MCF 10A (cell line): Measurements from ENCODE around the gene TDP2. TPM values are rescaled to one million over a fixed set of nuclear protein-coding genes. Genes with fewer than 3 reads are reported as not detected.

ENCODE experiments used
- BruUV-seq: library from RNA; stranded (reverse); fragments of 400-500 nt; replicated peaks from 2 replicates; lab custom pipeline; 2021; lab: Mats Ljungman, UMichigan
- CTCF ChIA-PET: fragments of 300-600 bp; sonication (Branson Sonifier 250); formaldehyde crosslinking; extraction: SDS; loops from one replicate; lab custom pipeline; 2021; ENCODE audit warnings: antibody characterized with exemption, inconsistent platforms; lab: Yijun Ruan, JAX
- POLR2A ChIA-PET: fragments of 300-600, 350-650 bp; sonication (Branson Sonifier 250); formaldehyde crosslinking; extraction: SDS; loops from one replicate; lab custom pipeline; 2020; ENCODE audit warnings: antibody characterized with exemption, inconsistent platforms; lab: Yijun Ruan, JAX
- DNase-seq: peaks from one replicate; pipeline ENCODE4 v3.0.0-alpha.2; 2018; ENCODE audit not compliant: unreplicated experiment
- H3K27ac Mint-ChIP-seq: one replicate; pipeline ENCODE4 v1.8.0; 2022; ENCODE audit warnings: mild to moderate bottlenecking, low read depth, mixed read lengths; ENCODE audit not compliant: unreplicated experiment
- H3K27me3 Mint-ChIP-seq: one replicate; pipeline ENCODE4 v1.8.0; 2022; ENCODE audit warnings: mixed read lengths; ENCODE audit not compliant: insufficient read depth, unreplicated experiment
- H3K36me3 Mint-ChIP-seq: one replicate; pipeline ENCODE4 v1.8.0; 2022; ENCODE audit warnings: mild to moderate bottlenecking, moderate library complexity, mixed read lengths; ENCODE audit not compliant: insufficient read depth, unreplicated experiment
- H3K4me1 Mint-ChIP-seq: one replicate; pipeline ENCODE4 v1.8.0; 2022; ENCODE audit warnings: mixed read lengths; ENCODE audit not compliant: insufficient read depth, unreplicated experiment
- H3K4me3 Mint-ChIP-seq: one replicate; pipeline ENCODE4 v1.8.0; 2022; ENCODE audit warnings: mild to moderate bottlenecking, moderate library complexity, mixed read lengths; ENCODE audit not compliant: unreplicated experiment
- H3K9me3 Mint-ChIP-seq: one replicate; pipeline ENCODE4 v1.8.0; 2022; ENCODE audit warnings: mixed read lengths; ENCODE audit not compliant: unreplicated experiment
- intact Hi-C: fragments of 100-400 bp; cut with micrococcal nuclease; formaldehyde crosslinking; loops from 2 replicates; pipeline ENCODE4 v1.14.1; 2022
- total RNA-seq: library from RNA; stranded (reverse); gene quantifications from 2 replicates; pipeline ENCODE4 v1.2.3, GENCODE V29; 2022
- TF ChIP-seq, protein P1 (sequence below): fragments of 200-600 bp; IDR thresholded peaks from one replicate; pipeline ENCODE4 v1.8.0; 2022; ENCODE audit warnings: antibody characterized with exemption, mild to moderate bottlenecking; ENCODE audit not compliant: unreplicated experiment

TDP2 gene
- total RNA-seq, 1 experiment from 2014 or later: 28.2 TPM

DNA sequence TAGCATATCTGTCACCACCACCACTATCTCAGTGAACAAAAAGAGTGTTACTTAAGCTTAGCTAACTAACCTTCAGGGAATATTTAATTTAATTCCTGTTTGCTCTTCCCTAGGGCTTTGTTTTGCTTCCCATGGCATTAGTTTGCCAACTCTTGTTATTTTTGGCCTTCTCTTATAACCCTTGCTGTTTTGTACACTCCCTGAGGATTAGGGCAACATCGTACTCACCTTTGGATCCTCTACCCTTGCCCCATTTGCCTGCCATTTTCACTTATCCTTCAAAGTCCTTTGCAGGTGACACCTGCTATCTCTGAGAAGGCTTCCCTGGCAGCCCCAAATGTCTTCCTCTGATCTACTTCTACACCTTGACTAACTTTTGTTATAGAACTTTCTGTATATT is 23.9 kb upstream of the TDP2 start:
- Mint-ChIP-seq H3K4me1 (peaks cover 6% of the 10 kb centered on the region), H3K36me3 (peaks cover 18% of the 10 kb centered on the region), H3K9me3 (no peaks in the 10 kb centered on the region), H3K27me3 (no peaks in the 10 kb centered on the region), H3K4me3 (no peak overlapping the region), H3K27ac (no peak overlapping the region)
- TF ChIP-seq, protein P1, sequence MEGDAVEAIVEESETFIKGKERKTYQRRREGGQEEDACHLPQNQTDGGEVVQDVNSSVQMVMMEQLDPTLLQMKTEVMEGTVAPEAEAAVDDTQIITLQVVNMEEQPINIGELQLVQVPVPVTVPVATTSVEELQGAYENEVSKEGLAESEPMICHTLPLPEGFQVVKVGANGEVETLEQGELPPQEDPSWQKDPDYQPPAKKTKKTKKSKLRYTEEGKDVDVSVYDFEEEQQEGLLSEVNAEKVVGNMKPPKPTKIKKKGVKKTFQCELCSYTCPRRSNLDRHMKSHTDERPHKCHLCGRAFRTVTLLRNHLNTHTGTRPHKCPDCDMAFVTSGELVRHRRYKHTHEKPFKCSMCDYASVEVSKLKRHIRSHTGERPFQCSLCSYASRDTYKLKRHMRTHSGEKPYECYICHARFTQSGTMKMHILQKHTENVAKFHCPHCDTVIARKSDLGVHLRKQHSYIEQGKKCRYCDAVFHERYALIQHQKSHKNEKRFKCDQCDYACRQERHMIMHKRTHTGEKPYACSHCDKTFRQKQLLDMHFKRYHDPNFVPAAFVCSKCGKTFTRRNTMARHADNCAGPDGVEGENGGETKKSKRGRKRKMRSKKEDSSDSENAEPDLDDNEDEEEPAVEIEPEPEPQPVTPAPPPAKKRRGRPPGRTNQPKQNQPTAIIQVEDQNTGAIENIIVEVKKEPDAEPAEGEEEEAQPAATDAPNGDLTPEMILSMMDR: no peak
- no TSS peak for BruUV-seq
- ChIA-PET POLR2A (no interaction called here), CTCF (interaction anchor here (1.1 to 3.3 kb wide), 3 partner anchors 109 to 169 kb away, joined by 3 to 18 read pairs (median 16); no protein-coding TSS in a partner anchor)
- no peak for DNase-seq
- intact Hi-C loops: no loop called here

DNA sequence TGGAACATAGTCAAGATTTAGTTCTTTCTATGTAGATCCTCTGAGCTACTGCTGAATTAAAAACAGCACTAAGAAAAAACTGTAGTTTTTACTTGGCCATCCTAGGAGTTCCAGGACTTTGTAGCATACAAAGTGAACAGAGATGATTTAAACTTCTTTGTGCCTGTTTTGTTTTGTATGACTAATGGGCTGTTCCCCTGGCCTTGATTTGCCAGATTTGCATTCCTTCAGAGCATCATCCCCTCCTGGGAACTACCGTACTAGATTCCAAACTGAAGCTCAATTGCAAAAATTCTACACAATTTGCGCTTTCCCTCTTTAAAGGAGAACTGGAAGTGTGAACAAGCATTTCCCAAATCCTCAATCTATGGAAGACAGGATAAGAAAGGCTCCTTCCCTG is 23.3 kb upstream of the TDP2 start:
- no peak overlapping the region for H3K27ac Mint-ChIP-seq
- BruUV-seq: no TSS peak

DNA sequence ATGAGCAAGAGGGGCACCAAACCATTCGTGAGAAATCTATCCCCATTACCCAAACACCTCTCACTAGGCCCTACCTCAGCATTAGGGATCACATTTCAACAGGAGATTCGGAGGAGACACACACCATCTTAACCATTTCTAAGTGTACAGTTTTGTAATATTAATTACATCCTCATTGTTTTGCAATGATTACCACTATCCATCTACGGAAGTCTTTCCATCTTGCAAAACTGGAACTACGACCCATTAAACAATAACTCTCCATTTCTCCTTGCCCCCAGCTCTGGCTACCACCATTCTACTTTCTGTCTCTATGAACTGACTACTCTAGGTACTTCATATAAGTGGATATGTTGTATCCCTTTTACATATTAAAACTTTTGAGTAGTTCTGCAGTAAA is 20.2 kb upstream of the TDP2 start:
- ChIA-PET POLR2A (no interaction called here), CTCF (interaction anchor here (0.6 kb wide), 1 partner anchor 78 kb away, joined by 3 read pairs; no protein-coding TSS in a partner anchor)
- Mint-ChIP-seq H3K27ac (no peak overlapping the region), H3K9me3 (no peaks in the 10 kb centered on the region), H3K36me3 (peaks cover 18% of the 10 kb centered on the region), H3K4me3 (no peak overlapping the region), H3K27me3 (no peaks in the 10 kb centered on the region), H3K4me1 (peaks cover 6% of the 10 kb centered on the region)
- intact Hi-C loops: no loop called here
- DNase-seq: no peak
- BruUV-seq: no TSS peak
- TF ChIP-seq, protein P1: no peak

More for the DNA sequence above, 23.3 kb upstream of the TDP2 start:
- TF ChIP-seq, protein P1: no peak
- ChIA-PET CTCF (interaction anchor here (3.3 kb wide), 1 partner anchor 109 kb away, joined by 16 read pairs; no protein-coding TSS in a partner anchor), POLR2A (no interaction called here)
- H3K27me3 Mint-ChIP-seq: no peaks in the 10 kb centered on the region
- DNase-seq: no peak
- H3K4me1 Mint-ChIP-seq: peaks cover 6% of the 10 kb centered on the region
- intact Hi-C loops: no loop called here
- peaks cover 18% of the 10 kb centered on the region for H3K36me3 Mint-ChIP-seq
- no peak overlapping the region for H3K4me3 Mint-ChIP-seq
- no peaks in the 10 kb centered on the region for H3K9me3 Mint-ChIP-seq

DNA sequence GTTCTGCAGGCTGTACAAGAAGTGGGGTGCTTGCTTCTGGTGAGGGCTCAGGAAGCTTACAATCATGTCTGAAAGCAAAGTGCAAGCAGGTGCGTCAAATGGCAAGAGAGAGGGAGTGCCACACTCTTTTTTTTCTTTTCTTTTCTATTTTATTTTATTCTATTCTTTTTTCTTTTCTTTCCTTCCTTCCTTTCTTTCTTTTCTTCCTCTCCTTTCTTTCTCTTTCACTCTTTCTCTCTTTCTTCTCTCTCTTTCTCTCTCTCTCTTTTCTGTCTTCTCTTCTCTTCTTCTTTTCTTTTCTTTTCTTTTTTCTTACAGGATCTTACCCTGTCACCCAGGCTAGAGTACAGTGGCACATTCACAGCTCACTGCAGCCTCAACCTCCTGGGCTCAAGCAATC is 19.7 kb upstream of the TDP2 start:
- TF ChIP-seq, protein P1: no peak
- DNase-seq: no peak
- ChIA-PET POLR2A (no interaction called here), CTCF (interaction anchor here (0.6 kb wide), 1 partner anchor 79 kb away, joined by 3 read pairs; no protein-coding TSS in a partner anchor)
- Mint-ChIP-seq H3K27ac (no peak overlapping the region), H3K27me3 (no peaks in the 10 kb centered on the region), H3K9me3 (no peaks in the 10 kb centered on the region), H3K36me3 (peaks cover 18% of the 10 kb centered on the region), H3K4me1 (peaks cover 6% of the 10 kb centered on the region), H3K4me3 (no peak overlapping the region)
- intact Hi-C loops: no loop called here
- BruUV-seq: no TSS peak
